Measurements from ENCODE around the gene BAD. TPM values are rescaled to one million over a fixed set of nuclear protein-coding genes. Genes with fewer than 3 reads are reported as not detected.

BAD gene
- total RNA-seq, 1 experiment from 2014 or later, result 154 TPM

DNA sequence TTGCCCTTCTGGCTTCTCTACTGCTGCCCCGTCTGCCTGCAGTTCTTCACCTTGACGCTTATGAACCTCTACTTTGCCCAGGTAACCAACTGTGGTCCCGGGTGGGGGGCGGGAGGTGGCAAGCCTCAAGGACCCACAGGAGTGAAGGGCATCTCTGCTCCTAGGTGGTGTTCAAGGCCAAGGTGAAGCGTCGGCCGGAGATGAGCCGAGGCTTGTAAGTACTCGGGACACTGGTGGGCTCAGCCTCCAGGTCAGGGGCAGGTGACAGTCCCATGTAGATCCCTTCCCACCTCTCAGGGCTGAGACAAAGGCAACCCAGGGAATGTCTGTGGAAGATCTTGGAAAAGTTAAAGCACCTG, 2.3 kb upstream of the BAD start:
- peaks cover 18% of the 10 kb centered on the region for H3K27me3 ChIP-seq (replicated peaks)

DNA sequence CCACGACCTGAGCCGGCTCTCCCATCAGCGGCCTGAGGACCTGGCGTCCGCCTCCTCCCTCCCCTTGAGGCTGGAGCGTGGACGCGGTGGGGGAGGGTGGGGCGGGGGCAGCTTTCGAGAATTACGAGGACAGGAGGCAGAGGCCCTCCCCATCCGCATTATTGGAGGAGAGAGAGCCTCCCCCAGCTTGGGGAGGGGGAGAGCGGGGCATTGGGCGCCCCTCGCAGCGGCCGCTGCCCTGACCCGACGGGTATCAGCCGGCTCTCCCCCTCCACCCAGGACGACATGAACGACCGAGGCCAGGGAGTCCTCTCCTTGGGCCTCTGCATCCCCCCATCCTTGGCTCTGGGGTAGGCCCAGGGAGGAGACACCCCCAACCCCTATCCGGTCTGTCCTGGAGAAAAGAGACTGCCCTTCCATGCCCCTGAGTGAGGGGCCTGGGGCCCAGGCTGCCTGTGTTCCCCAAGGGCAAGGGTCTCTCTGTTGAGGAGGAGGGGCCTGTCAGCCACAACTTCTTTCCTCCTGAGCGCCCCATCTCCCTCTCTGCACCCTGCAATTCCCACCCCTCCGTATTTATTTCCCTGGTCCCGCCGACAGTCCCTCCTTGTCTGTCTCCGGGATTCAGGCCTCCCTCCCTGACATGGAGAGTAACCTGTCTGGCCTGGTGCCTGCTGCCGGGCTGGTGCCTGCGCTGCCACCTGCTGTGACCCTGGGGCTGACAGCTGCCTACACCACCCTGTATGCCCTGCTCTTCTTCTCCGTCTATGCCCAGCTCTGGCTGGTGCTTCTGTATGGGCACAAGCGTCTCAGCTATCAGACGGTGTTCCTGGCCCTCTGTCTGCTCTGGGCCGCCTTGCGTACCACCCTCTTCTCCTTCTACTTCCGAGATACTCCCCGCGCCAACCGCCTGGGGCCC, 1.7 kb upstream of the BAD start:
- peak overlapping the region; percentile 77 for H3K27ac ChIP-seq
- DNase-seq (ENCODE audit: low read depth in 1 of 2, low spot score in 2 of 2), result peak in 1 of 2 experiments; percentile 32
- peaks cover 24% of the 10 kb centered on the region for H3K36me3 ChIP-seq
- H3K4me3 ChIP-seq, result peak overlapping the region; percentile 95
- peaks cover 12% of the 10 kb centered on the region for H3K27me3 ChIP-seq (replicated peaks)
- no peaks in the 10 kb centered on the region for H3K9me3 ChIP-seq (replicated peaks)
- peaks cover 20% of the 10 kb centered on the region for H3K4me1 ChIP-seq (replicated peaks)

More for the DNA sequence above, 2.3 kb upstream of the BAD start:
- 0 out of 2 replicates have a peak, but pooled peaks cover under 1% of the 10 kb centered on the region for H3K9me3 ChIP-seq (replicated peaks)
- H3K36me3 ChIP-seq, result peaks cover 19% of the 10 kb centered on the region
- DNase-seq (ENCODE audit: low read depth in 1 of 2, low spot score in 2 of 2), result no peak
- H3K4me1 ChIP-seq (replicated peaks), result peaks cover 23% of the 10 kb centered on the region
- no peak overlapping the region for H3K4me3 ChIP-seq
- H3K27ac ChIP-seq, result no peak overlapping the region

DNA sequence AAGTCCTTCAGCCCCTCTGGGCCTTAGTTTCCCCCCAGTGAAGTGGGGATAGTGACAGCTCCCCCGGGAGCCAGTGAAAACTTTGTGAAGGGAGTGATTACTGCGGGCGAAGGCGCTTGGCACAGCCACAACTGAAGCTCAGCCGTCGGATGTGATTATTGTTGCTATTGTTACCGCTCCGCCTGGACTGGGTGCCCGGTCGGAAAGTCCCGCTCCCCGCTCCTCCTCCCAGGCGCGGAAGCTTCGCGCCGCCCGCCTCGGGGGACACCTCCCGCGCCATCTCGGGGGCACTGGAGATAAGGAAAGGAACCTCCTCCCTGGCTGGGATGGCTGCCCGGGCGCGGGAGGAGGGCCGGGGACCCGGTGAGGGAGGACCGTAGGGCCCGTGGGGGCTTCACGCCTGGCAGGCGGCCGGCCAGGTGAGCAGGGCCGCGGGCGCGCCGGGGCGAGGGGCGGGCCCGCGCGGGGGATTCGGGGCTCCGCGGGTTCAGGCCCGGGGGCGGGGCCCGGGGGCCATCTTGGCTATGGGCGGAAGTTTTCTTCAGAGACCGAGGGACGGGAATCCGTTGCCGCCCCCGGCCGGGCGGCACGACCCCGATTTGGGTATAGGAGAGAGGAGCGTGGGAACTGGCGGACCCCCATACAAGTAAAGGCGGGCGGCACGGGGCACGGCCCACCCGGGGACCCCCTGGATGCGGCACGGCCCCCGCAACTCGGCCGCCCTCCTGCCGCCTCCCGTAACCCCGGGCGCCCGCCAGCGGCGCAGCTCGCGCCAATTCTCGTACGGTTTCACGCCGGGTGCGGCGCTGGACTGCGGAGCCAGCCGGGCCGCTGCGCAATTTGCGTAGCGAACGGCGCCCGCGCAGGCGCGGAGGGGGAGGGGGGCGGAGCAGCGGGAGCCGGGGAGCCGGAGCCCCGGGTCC, 758 bp upstream of the BAD start, which contains the start of gene GPR137:
Gene GPR137 (plus strand): TSS at position 887 of the 923 bp plus-strand sequence. CDS start 677 bp downstream, outside the sequence.
- Histone ChIP-seq H3K36me3 (peaks cover 24% of the 10 kb centered on the region), H3K27me3 (replicated peaks) (peaks cover 3% of the 10 kb centered on the region), H3K27ac (peak within 1 kb of the TSS; percentile 77), H3K4me3 (peak within 1 kb of the TSS; percentile 95), H3K4me1 (replicated peaks) (peaks cover 20% of the 10 kb centered on the region), H3K9me3 (replicated peaks) (no peaks in the 10 kb centered on the region)
- DNase-seq (ENCODE audit: low read depth in 1 of 2, low spot score in 2 of 2), result peak; percentile 84 to 98

DNA sequence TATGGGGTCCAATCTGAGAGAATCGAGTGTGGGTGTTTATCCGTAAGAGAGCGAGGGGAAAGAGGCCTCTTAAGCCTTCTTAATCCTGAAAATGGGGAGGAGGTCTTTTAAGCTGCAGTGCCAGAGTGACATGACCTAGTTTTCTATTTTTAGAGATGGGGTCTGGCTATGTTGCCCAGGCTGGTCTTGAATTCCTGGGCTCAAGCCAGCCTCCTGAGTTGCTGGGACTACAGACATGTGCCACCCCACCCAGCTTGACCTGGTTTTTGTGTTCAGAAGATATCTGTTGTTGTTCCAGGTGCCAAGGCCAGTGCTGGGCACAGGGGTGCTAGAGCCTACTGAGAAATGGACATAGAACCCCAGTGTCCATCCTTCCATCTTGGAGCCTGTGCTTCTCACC, 1.4 kb downstream of the BAD start:
- Histone ChIP-seq H3K27ac (no peak overlapping the region), H3K4me1 (replicated peaks) (peaks cover 20% of the 10 kb centered on the region), H3K27me3 (replicated peaks) (no peaks in the 10 kb centered on the region), H3K9me3 (replicated peaks) (no peaks in the 10 kb centered on the region), H3K4me3 (no peak overlapping the region), H3K36me3 (peaks cover 34% of the 10 kb centered on the region)
- DNase-seq (ENCODE audit: low read depth in 1 of 2, low spot score in 2 of 2), result no peak

DNA sequence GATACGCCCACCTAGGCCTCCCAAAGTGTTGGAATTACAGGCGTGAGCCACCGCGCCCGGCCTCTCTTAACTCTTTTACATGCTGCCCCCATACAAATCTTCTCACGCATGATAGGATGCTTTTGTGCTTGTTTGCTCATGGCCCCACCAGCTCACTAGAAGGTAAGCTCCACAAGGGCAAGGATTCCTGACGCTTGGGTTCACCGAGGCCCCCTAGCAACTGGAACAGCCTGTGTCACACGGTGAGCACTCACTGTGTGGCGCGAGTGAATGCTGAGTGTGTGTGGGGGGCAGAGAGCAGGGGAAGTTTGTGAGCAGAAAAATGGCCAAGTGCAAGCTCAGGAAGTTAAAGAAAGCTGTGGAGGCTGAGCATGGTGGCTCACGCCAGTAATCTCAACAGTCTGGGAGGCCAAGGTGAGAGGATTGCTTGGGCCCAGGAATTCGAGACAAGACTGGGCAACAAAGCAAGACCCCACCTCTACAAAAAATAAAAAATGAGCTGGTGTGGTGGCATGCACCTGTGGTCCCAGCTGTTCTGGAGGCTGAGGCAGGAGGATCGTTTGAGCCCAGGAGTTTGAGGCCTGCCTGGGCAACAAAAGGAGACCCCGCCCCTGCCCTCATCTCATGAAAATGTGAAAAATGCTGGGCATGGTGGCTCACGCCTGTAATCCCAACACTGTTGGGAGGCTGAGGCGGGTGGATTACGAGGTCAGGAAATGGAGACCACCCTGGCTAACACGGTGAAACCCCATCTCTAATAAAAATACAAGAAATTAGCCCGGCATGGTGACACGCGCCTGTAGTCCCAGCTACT, 2.3 kb downstream of the BAD start:
- Histone ChIP-seq H3K4me3 (no peak overlapping the region), H3K27ac (no peak overlapping the region), H3K27me3 (replicated peaks) (no peaks in the 10 kb centered on the region), H3K4me1 (replicated peaks) (peaks cover 20% of the 10 kb centered on the region), H3K36me3 (peaks cover 43% of the 10 kb centered on the region), H3K9me3 (replicated peaks) (no peaks in the 10 kb centered on the region)
- no peak for DNase-seq (ENCODE audit: low read depth in 1 of 2, low spot score in 2 of 2)

DNA sequence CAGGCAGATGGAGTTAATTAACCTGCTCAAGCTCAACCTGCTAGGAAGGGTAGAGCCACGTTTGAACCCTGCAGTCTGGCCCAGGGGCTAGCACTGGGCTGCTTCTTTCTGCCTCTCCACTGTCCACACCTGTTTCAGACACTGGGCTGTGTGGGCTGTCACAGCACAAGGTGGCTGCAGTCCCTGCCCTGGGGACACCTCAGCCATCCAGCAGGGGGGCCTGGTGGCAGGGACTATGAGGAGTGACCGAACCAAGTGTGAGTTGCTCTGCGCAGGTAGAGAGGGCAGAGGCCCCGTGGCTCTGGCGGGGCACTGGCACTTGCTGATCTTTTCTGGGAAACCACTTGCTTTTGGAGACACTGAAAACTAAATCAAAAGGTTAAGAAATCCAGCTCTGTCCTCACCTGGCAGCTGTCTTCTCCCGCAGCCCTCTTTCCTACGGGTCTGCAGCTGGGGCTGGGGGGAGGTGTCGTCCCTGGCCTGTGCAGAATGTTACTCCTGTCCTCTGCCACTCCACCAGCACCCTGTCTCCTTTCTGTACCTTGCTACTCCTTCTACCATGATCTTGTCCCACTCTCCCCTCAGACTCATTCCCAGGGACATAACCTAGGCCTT, 5.8 kb downstream of the BAD start:
- H3K27ac ChIP-seq, result no peak overlapping the region
- no peaks in the 10 kb centered on the region for H3K27me3 ChIP-seq (replicated peaks)
- H3K4me1 ChIP-seq (replicated peaks), result peaks cover 5% of the 10 kb centered on the region
- no peak for DNase-seq (ENCODE audit: low read depth in 1 of 2, low spot score in 2 of 2)
- no peak overlapping the region for H3K4me3 ChIP-seq
- H3K36me3 ChIP-seq, result peaks cover 57% of the 10 kb centered on the region
- H3K9me3 ChIP-seq (replicated peaks), result no peaks in the 10 kb centered on the region

DNA sequence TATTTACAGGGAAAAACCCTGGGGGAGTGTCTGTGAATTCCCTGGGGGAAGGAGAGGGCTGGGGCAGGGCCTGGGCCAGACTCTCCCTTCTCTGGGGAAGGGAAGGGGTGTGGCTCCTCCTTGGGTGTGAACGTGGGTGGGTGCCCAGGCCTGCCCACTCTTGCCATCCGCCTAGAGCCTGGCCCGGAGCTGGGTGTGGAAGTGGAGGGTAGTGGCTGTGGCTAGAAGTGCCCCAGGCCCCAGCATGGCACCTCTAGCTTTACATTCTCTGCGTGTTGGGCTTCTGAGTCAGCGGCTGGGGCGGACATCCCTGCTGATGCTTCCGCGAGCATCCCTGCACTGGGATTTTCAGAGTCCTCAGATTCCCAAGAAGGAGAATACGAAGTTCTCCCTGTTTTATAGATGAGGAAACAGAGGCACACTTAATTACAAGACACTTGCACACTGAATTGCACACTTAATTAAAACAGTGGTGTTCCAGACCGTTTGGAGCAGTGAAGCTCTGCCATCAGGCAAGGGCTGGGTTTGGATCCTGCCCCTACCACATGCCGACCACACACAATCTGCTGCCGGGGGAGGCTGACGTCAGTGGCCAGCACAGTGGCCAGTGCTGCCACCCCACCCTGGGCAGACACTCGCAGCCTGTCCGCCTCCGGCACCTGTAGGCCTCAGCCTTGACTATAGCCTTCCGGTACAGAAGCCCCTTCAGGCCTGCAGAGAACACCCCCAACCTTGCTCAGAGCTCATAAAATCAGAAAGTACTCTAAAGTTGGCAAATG, 7.6 kb downstream of the BAD start:
- Histone ChIP-seq H3K27me3 (replicated peaks) (no peaks in the 10 kb centered on the region), H3K4me3 (no peak overlapping the region), H3K36me3 (peaks cover 47% of the 10 kb centered on the region), H3K27ac (no peak overlapping the region), H3K9me3 (replicated peaks) (no peaks in the 10 kb centered on the region), H3K4me1 (replicated peaks) (peaks cover 2% of the 10 kb centered on the region)
- no peak for DNase-seq (ENCODE audit: low read depth in 1 of 2, low spot score in 2 of 2)

DNA sequence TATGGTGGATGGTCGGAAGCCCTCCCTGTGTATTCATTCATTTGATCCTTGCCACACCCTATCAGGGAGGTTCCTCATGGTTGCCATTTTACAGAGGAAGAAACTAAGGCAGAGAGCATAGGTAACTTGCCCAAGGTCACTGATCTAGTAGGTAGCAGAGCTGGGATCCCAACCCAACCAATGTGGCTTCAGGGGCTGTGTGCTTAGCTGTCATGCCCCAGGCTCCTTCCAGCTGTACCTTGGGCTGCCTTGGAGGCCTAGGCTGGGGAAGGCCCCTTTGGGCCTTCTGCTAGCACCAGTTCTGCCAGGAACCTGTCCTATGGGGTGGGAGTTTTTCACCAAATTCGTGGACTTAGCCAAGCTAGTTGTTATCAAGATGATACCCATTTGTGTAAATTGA, 8.6 kb downstream of the BAD start:
- no peak overlapping the region for H3K27ac ChIP-seq

DNA sequence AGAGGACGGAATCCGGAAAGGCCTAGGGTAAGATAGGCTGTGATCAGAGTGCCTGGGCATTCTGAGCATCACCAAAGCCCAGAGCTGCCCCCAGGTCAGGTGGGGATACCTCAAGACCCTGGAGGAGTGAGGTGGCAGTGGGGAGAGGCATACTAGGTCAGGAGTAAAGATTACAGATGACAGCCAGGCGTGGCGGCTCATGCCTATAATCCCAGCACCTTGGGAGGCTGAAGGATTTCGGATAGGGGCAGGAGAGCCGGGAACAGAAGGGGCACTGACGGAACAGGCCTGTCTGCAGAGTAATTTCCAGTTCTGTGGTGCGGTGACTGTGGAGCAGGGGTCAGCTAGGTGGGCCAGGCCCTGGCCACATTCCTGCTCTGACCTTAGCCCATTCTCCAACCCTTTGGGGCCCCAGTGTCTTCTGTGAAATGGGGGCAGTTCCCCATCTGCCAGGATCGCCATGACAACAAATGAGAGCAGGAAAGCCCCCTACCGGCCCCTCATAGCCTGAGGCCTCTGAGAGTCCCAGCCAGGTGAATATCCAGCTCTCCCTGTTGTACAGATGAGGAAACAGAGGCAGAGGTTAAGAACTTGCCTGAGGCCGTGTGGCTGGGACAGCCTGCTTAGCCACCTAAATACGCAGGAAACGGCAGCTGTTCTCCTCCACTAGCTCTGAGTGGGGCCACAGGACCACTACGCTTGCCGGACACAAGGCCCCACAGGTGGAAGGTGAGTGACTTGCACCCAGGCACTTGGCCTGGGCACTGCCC, 9.2 kb downstream of the BAD start:
- Histone ChIP-seq H3K9me3 (replicated peaks) (no peaks in the 10 kb centered on the region), H3K27ac (no peak overlapping the region), H3K4me1 (replicated peaks) (peaks cover 11% of the 10 kb centered on the region), H3K4me3 (no peak overlapping the region), H3K36me3 (peaks cover 50% of the 10 kb centered on the region), H3K27me3 (replicated peaks) (no peaks in the 10 kb centered on the region)
- no peak for DNase-seq (ENCODE audit: low read depth in 1 of 2, low spot score in 2 of 2)

More for the DNA sequence above, 8.6 kb downstream of the BAD start:
- no peaks in the 10 kb centered on the region for H3K9me3 ChIP-seq (replicated peaks)
- no peak for DNase-seq (ENCODE audit: low read depth in 1 of 2, low spot score in 2 of 2)
- H3K27me3 ChIP-seq (replicated peaks), result no peaks in the 10 kb centered on the region
- H3K4me3 ChIP-seq, result no peak overlapping the region
- peaks cover 46% of the 10 kb centered on the region for H3K36me3 ChIP-seq
- peaks cover 7% of the 10 kb centered on the region for H3K4me1 ChIP-seq (replicated peaks)

DNA sequence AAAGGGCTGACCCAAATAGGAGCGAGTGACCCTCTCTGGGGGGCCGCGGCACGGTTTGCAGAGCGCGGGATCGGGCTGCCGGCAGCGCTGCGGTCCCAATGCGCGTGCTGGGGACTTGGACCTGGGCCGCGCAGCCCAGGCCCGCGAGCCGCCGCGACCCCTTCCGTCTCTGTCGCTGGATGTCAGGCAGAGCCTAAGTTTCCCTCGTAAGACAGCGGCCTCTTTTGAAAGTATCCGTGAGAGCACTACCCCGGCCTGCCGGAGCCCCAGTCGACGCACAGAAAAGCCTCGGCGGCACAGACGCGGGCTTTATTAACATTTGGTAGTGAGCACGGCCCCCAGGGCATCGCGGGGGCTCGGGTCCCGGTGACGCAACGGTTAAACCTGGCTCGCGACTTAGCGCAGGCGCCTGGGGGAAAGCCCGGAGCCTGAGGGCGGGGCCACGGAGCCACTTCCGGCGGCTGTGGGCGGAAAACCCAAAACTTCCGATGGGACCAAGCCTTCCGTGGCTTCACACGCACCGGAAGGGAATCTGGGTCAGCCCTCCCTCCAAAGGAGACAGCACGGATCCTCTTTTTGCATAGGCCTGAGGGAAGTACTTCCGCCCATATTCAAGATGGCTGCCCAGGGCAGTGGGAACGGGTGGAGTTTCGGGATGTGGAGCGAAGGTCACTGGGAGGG, 14.8 kb downstream of the BAD start:
- Histone ChIP-seq H3K27ac (peak overlapping the region; percentile 68), H3K27me3 (replicated peaks) (no peaks in the 10 kb centered on the region), H3K36me3 (peaks cover 47% of the 10 kb centered on the region)

DNA sequence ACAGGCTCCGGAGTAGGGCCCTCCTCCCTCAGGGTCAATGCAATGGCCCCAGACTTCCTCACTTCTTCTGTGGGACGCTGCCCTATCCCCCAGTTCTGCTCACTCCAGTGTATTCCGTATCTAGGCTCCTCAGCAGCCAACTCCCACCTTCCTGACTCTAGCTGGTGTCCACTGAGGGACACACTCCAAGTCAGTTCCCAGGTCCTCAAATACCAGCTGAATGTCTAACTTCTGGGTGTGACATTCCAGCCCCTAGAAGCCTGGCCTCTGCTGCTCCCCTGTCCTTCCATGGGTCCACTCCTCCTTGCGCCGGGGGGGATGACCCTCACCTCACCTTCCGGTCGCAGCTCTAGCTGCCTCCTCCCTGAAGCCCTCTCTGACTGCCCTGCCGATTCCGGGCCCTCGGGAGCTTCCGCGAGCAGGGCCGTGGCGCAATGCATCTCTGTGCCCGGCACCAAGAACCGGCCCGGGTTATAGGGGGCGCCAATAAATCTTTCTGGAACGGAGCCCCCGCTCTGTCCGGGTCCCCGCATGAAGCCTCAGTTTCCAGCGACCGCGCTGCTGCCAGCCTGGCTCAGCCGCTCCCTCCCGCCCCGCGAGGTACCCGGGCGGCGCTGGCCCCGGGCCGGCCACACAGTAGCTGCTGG, 15.4 kb downstream of the BAD start:
- Histone ChIP-seq H3K4me3 (peak overlapping the region; percentile 49), H3K4me1 (replicated peaks) (peaks cover 26% of the 10 kb centered on the region), H3K36me3 (peaks cover 54% of the 10 kb centered on the region), H3K27me3 (replicated peaks) (no peaks in the 10 kb centered on the region), H3K27ac (peak overlapping the region; percentile 68), H3K9me3 (replicated peaks) (no peaks in the 10 kb centered on the region)
- DNase-seq (ENCODE audit: low read depth in 1 of 2, low spot score in 2 of 2), result peak; percentile 73 to 83

More for the DNA sequence above, 14.8 kb downstream of the BAD start:
- peaks cover 26% of the 10 kb centered on the region for H3K4me1 ChIP-seq (replicated peaks)
- peak overlapping the region; percentile 49 for H3K4me3 ChIP-seq
- peak; percentile 100 for DNase-seq (ENCODE audit: low read depth in 1 of 2, low spot score in 2 of 2)
- H3K9me3 ChIP-seq (replicated peaks), result no peaks in the 10 kb centered on the region
